HG03521 (cell line): ENCODE results near the gene MAST1.
"Not testable (repeated sequence)": the region's sequence is repeated elsewhere in the genome, so short reads cannot be mapped to it uniquely, and the experiment has no call there.

Experiments used
- ATAC-seq: cut with Tn5 transposase; IDR thresholded peaks from one replicate; pipeline ENCODE4 v1.9.1; 2021; ENCODE audit warnings: mild to moderate bottlenecking, moderate library complexity; ENCODE audit not compliant: unreplicated experiment

The MAST1 gene

GRCh38 chr19:12800923-12801465, 37.3 kb upstream of the MAST1 start:
- ATAC-seq, result no peak

GRCh38 chr19:12801466-12802266, 36.6 kb upstream of the MAST1 start, which contains the start of the genes PRDX2 and THSD8:
Gene PRDX2, minus strand, starts transcription at chr19:12801800. Its CDS starts 539 bp downstream, at chr19:12801261.
Gene THSD8, plus strand, starts transcription at chr19:12802069. Its CDS starts 3 bp downstream, at chr19:12802072.
- no peak for ATAC-seq

GRCh38 chr19:12802267-12803106, 35.8 kb upstream of the MAST1 start:
- no peak for ATAC-seq

- no peak for ATAC-seq
These were observed 34.3 kb upstream of the MAST1 start for GRCh38 chr19:12804051-12804450.

DNA sequence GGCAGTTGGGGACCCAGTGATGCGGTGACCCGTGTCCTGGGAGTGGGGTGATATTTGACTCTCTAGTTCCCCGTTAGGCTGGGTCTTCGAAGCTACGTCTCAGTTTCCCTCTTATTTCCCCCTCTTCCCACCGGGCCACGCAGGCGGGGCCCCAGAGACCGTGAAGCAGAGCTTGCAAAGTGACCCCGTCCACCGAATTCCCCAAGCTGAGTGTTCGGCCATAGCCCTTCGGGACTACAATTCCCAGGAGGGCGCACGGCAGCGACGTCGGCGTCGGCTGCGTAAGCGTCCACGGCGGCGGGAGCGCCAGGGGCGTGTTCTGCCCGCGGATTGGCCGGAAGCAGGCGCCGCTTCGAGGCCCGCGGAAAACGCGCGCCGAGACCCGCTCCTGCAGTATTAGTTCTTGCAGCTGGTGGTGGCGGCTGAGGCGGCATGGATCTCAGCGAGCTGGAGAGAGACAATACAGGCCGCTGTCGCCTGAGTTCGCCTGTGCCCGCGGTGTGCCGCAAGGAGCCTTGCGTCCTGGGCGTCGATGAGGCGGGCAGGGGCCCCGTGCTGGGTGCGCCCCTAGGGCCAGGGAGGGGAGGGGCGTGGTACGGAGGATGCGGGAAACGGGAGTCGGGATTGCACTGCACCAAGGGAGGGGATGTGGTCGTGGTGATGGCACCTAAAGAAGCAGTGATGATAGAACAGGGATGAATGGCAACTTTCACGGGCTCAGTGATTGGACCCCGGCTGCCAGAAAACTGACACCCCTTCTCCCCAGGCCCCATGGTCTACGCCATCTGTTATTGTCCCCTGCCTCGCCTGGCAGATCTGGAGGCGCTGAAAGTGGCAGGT, 31.9 kb upstream of the MAST1 start, which contains the start of gene RNASEH2A:
Gene RNASEH2A, plus strand, starts transcription at position 343 of the 840 bp plus-strand sequence. Its CDS starts 90 bp downstream, at position 433.
- peak; percentile 78 for ATAC-seq

- no peak for ATAC-seq
These were observed 23.2 kb upstream of the MAST1 start for GRCh38 chr19:12815088-12815487.

DNA sequence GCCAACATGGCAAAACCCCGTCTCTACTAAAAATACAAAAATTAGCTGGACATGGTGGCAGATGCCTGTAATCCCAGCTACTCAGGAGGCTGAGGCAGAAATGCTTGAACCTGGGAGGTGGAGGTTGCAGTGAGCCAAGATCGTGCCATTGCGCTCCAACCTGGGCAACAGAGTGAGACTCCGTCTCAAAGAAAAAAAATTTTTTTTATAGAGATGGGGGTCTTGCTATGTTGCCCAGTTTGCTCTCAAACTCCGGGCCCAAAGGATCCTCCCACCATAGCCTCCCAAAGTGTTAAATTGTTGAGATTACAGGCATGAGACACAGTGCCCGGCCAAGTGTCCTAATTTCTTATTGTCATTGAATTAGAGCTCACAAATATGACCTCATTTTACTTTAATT, 21.1 kb upstream of the MAST1 start:
- not testable (repeated sequence) for ATAC-seq

DNA sequence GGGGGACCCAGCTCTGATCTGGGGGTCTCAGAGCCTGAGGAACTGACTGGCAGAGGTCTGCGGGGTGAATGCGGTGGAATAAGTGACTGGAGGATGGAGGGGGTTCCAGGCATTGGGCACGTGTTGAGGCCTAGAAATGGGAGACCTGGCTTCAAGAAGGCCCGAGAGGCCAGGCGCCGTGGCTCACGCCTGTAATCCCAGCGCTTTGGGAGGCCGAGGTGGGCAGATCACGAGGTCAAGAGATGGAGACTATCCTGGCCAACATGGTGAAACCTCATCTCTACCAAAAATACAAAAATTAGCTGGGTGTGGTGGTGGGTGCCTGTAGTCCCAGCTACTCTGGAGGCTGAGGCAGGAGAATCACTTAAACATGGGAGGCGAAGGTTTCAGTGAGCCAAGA, 20.5 kb upstream of the MAST1 start:
- not testable (repeated sequence) for ATAC-seq

DNA sequence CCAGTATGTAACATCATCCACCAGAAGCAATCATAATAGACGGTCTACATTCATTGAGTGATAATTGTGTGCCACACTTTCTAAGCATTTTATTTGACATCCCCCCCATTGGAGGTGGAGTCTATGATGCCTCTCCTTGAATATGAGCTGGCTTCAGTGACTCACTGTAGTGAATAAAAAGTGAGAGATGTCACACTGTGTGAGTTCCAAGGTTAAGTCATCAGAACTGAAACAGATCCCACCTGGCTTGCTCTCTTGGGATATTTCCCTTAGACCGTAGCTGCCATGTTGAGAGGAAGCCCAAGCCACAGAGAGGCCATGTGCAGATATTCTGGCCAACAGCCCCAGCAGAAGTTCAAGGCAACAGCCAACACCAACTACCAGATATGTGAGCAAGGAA, 16.6 kb upstream of the MAST1 start:
- ATAC-seq, result no peak

DNA sequence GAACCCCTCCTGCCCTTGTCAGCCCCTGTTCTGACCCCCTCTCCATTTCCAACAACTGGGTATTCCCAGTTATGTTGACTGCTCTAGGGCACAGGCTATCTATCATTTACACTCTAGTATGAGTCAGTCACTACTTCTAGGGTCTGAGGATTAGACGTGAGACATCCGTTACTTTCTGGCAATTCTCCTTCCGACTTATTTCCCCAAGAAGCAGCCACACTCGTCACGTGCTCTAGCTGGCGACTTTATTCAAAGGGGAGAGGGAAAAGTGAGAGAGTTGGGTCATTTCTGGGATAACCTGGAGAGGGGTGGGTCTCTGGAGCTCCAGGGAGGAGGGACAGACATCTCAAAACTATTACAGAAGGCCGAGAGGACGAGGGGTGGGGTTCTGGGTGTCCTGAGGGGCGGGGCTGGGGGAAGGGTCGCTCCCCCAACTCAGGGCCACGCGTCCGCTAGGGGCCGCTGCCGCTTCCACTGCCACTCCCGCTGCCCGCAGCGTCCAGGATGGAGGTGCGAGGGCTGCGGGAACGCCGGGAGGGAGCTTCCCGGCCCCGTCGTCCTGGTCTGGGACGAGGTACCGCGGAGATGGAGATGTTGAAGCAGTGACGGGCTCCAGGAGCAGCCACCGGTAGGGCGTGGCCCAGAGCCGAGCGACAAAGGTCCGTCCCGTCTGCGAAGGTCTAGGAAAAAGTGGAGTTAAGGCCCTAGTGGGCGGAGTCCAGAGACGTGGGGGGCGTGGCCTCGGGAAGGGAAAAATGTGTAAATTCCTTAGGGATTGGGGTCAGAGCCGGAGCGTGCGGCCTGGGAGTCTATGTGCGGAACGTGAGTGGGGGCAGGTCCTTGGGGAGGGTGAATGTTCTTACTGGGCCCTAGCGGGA, 12.8 kb upstream of the MAST1 start:
- no peak for ATAC-seq

- no peak for ATAC-seq
These were observed 9.8 kb upstream of the MAST1 start for GRCh38 chr19:12828494-12828893.

GRCh38 chr19:12833418-12833737, 4.9 kb upstream of the MAST1 start:
- ATAC-seq, result no peak

DNA sequence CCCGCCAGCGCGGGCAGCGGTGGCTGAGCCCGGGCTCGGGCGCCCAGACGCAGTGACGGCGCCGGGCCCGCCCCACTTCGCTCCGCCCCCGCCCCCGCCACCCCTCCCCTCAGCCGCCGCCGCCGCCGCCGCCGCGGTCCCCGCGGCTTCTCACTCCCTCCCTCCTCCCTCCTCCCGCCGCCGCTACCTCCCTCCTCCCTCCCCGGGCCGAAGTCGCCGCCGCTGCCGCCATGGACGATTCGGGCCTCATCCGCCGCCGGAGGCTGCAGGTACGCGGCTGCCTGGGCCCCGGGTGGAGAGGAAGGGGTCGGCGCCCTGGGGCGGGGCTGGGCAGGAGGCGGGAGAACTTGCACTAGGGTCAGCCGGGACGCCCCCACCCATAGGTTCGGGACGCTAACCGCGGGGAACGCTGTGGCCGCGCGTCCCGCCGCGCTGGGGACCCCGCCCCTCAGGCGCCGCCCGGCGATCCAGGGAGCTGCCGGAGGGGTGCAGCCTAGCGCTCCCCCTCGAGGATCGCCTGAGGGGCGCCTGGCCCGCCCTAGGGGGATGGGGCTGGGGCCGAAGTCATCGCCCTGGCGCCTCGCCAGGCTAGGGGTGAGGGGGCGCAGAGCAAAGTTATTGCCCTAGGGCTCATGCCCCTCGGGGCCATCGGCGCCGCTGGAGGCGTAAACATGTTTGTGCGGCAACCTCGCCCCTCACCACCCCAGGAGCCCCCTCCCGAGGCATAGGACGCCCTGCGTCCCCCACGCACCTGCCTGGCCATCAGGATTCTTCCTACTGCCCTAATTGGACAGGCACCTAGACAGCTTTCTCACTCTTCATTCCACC, 4.4 kb upstream of the MAST1 start:
- no peak for ATAC-seq

DNA sequence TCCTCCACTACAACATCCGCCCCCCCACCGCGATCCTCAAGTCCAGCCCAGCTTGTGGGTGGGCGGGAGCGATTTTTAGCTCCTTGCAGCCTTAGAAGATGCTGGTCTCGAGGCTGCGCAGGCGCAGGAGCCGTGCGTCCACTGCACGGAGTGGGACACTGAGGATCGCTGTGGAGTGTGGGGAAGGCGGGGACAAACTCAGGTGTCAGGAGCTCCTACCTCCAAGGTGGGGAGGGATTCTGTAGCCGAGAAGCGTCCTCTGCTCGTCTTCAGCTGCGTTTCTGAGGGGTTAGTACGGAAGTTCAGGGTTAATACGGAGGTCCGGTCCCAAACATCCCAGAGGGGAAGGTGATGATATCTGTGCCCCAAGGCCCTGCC, 3.8 kb upstream of the MAST1 start, which contains the start of gene RTBDN:
Gene RTBDN, minus strand, starts transcription at position 14 of the 378 bp plus-strand sequence. CDS start 4,600 bp downstream, outside the sequence.
- ATAC-seq, result no peak

DNA sequence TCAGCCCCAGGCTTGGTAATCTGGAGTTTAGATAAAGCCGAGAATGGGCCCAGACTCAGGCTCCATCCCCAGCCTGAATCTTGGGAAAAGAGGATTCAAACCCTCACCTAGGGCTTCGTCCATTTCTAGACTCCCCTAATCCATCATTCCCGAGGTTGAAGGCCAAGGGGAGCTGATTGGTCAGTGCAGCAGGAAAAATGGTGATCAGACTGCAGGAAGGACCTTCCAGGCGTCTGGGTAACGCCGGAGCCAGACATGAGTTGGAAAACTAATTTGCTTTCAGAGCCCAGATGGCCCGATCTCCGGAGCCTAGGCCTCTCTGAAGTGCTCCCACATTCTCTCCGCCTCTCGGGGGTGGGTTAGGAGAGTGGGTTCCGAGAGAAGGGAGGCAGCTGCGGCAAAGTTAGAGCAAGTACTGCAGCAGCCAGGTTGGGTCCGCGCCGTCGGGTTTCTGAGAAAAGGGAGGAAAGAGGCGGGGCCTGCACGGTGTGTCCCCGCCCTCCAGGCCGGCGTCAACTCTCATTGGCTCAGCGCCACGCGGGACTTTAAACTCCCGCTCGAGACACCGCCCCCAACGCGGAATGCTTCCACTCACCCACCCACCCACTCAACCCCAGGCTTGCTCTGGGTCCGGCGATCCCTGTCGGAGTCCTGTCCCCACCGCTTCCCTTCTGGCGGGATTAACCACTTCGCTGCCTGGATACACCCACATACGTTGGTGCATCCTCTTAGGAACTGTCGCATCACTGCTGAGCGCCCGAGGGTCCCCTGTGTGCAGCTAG, 3.1 kb upstream of the MAST1 start:
- no peak for ATAC-seq

GRCh38 chr19:12836529-12836863, 1.8 kb upstream of the MAST1 start:
- ATAC-seq, result no peak

DNA sequence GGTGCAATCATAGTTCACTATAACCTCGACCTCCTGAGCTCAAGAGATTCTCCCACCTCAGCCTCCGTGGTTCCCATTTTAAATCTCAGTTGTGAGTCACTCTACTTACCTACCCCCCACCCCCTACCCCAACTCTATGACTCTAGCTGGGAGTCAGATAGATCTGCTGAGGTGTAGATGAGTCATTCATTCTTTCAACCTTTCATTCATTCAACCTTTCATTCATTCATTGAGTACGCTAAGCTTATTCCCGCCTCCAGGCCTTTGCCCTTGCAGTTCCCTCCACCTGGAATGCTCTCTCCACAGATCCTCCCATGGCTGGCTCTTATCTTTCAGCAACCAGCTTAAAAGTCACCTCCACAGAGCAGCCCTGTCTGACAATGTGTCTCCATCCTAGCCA, 1.1 kb upstream of the MAST1 start:
- ATAC-seq, result no peak
